Measurements from ENCODE around the gene RAD51B.
A peak's percentile ranks its signal among the peaks of the same experiment; 100 is the strongest.

RAD51B gene

DNA sequence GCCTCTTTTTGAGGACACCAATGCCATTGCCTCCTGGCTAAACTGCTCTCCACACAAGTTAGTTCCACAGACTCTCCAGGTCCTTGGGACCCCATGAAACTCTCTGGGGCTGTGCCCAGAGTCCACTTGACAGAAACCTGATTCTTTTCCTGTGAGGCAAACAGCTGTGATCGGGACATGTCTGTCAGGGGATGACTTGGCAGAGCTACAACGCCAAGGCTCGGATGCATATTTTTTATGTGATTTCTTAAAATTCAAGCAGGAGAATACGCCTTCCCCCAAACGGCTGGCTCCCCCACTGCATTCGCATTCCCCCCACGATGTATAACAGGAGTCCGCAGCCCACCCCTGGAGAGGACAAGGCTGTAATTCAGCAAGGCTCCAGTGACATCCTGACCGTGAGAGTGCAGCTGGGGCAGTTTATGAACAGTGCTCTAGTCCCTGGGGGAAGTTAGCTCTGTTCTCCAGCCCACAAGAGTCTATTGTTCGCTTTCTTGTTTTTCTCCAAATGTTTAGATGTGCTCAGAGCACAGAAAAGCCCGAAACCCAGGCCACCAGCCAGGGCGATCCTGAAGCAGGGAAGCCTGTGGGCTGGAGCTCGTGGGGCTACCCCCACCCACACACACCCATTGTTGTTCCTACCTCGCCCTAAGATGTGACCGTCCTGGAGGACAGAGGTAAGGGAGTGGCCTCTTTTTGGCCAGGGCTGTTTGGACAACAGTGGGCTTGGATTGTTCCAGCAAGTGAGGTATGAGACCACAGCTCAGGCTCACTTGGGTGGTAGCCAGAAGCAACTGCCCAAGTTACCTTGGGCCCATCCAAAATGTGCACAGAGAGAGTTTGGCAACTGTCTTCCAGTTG lies 813.8 kb downstream of the RAD51B start:
- no peaks in the 10 kb centered on the region for H3K9me3 ChIP-seq
- peak overlapping the region; percentile 43 for H3K4me3 ChIP-seq
- H3K4me2 ChIP-seq, result peak overlapping the region; percentile 90
- peaks cover 96% of the 10 kb centered on the region for H3K4me1 ChIP-seq
- no peaks in the 10 kb centered on the region for H4K20me1 ChIP-seq
- peak overlapping the region; percentile 95 for H3K27ac ChIP-seq
- H3K9ac ChIP-seq, result peak overlapping the region; percentile 78
- no peaks in the 10 kb centered on the region for H3K27me3 ChIP-seq
- no peak for TF ChIP-seq Cebpa-rat (IDR thresholded peaks at IDR 0.05)
- H3K36me3 ChIP-seq, result no peaks in the 10 kb centered on the region

DNA sequence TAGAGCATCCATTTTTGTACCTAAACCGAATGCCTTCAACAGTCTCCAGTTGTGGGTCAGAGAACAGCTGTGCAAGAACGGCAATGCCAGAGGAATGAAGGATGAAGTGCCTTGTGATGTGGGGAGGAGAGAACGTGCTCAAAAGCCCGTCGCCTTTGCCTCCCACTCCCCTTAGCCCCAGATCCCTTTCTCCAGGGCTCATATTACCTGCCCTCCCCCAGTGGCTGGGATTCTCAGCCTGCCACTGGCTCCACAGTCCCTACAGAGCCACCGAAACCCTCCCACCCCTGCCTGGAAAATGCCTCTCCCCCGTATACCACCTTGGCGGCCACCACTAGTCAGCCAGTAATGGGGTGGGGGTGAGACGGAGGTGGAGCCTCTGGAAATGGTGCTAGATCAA lies 814.8 kb downstream of the RAD51B start:
- Histone ChIP-seq H3K27me3 (no peaks in the 10 kb centered on the region), H3K27ac (peak overlapping the region; percentile 95), H3K9me3 (0 out of 2 replicates have a peak, but pooled peaks cover 1% of the 10 kb centered on the region), H4K20me1 (no peaks in the 10 kb centered on the region), H3K36me3 (no peaks in the 10 kb centered on the region), H3K4me3 (peak overlapping the region; percentile 43; the same call in 1 of the 2 replicates), H3K4me2 (peak overlapping the region; percentile 90), H3K9ac (peak overlapping the region; percentile 78; the same call in 1 of the 2 replicates), H3K4me1 (peaks cover 96% of the 10 kb centered on the region)
- TF ChIP-seq Cebpa-rat (IDR thresholded peaks at IDR 0.05), result no peak

DNA sequence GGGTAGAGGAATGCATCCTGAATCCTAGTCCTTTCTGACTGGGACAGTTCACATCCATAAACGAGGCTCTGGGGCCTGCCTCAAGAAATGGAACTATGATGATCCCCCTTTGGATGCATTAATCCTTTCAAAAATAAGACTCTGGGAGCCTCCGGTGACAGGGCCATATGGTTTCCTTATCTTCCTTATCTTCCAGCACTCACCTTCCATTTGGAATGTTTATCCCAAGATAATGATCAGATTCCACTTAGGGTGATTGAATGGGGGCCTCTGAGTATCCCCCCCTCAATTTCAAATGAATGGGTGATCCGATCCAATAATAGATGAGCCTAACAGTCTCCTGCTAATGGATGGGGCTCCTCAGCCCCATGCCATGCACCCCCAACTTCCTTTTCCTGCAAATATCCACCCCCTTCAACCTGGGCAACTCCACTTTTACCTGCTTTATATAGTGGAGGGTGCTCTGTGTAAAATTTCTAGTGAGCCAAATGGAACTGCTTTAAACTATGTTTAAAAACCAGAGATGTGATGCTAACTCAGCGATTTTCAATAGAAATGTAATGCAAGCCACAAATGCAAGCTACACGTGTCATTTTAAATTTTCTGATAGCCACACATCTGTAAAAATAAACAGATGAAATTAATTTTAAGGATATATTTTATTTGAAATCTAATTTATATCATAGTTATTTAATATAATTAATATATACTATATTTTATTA lies 815.5 kb downstream of the RAD51B start:
- Histone ChIP-seq H3K27me3 (no peaks in the 10 kb centered on the region), H3K27ac (no peak overlapping the region), H3K4me1 (peaks cover 91% of the 10 kb centered on the region), H3K36me3 (no peaks in the 10 kb centered on the region), H3K9ac (0 out of 2 replicates have a peak overlapping the region, but pooled peaks have one; percentile 78), H4K20me1 (no peaks in the 10 kb centered on the region), H3K4me3 (no peak overlapping the region), H3K9me3 (peaks cover 7% of the 10 kb centered on the region; the same call in 1 of the 2 replicates), H3K4me2 (peak overlapping the region; percentile 90)
- no peak for TF ChIP-seq Cebpa-rat (IDR thresholded peaks at IDR 0.05)

DNA sequence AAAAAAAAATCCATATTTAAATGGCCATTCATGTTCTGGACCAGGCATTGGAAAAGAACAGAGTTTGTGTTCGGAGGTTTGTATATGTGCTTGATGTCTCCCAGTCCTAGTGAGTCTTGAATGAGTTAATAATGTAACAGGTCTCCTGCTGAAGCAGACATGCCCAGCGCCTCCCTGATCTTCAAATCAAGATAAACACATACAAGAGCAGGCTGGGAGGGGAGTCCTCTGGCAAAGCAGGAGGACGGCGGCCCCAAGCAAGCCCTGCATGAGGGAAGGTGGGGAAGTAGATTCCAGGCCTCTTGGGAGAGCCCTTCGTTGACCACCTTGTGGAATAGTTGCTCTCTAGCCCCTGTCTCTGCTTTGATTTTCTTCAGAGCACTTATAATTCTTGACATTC lies 817.0 kb downstream of the RAD51B start:
- Histone ChIP-seq H3K4me1 (peaks cover 76% of the 10 kb centered on the region), H3K27me3 (no peaks in the 10 kb centered on the region), H3K27ac (no peak overlapping the region), H3K4me3 (no peak overlapping the region), H3K9me3 (peaks cover 22% of the 10 kb centered on the region), H3K9ac (no peak overlapping the region), H3K4me2 (no peak overlapping the region), H3K36me3 (0 out of 2 replicates have a peak, but pooled peaks cover 4% of the 10 kb centered on the region), H4K20me1 (no peaks in the 10 kb centered on the region)
- TF ChIP-seq Cebpa-rat (IDR thresholded peaks at IDR 0.05), result no peak

DNA sequence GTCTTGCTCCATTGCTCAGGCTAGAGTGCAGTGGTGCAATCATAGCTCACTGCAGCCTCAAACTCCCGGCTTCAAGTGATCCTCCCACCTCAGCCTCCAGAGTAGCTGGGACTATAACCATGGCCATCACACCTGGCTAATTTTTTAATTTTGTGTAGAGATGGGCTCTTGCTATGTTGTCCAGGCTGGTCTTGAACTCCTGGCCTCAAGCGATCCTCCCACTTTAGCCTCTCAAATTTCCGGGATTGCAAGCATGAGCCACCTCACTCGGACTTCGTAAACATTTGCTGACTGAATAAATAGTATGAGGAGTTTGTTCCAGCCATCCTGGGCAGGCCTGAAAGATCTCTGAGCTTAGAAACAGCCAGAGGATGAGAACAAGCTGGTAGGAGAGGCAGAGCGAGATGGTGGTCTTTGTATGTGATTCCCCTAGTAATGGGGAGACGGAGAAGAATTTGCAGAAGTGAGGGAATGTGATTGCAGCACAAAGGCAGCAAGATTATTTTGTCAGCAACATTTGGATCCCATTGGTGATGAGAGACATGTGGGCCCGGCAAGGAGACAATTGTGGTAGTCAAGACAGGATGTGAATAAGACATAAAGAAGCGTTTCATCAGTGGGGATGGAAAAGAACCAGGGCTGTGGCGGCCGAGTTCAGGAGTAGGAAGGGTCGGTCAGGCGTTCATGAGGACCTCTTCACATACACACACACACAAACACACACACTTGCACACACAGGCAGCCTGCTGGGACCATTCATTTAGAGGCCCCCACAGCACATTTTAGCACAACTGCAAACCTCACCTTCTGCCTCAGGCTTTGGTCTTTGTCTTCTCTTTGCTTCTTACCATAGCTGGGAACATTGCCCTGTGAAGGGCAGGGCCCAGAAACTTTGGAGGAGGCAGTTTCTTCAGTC lies 817.8 kb downstream of the RAD51B start:
- Histone ChIP-seq H3K27ac (peak overlapping the region; percentile 62), H3K4me1 (peaks cover 68% of the 10 kb centered on the region), H3K4me2 (peak overlapping the region; percentile 67), H4K20me1 (no peaks in the 10 kb centered on the region), H3K27me3 (no peaks in the 10 kb centered on the region), H3K9ac (peak overlapping the region; percentile 21; the same call in 1 of the 2 replicates), H3K36me3 (0 out of 2 replicates have a peak, but pooled peaks cover 4% of the 10 kb centered on the region), H3K4me3 (no peak overlapping the region), H3K9me3 (peaks cover 28% of the 10 kb centered on the region)
- TF ChIP-seq Cebpa-rat (IDR thresholded peaks at IDR 0.05), result no peak

DNA sequence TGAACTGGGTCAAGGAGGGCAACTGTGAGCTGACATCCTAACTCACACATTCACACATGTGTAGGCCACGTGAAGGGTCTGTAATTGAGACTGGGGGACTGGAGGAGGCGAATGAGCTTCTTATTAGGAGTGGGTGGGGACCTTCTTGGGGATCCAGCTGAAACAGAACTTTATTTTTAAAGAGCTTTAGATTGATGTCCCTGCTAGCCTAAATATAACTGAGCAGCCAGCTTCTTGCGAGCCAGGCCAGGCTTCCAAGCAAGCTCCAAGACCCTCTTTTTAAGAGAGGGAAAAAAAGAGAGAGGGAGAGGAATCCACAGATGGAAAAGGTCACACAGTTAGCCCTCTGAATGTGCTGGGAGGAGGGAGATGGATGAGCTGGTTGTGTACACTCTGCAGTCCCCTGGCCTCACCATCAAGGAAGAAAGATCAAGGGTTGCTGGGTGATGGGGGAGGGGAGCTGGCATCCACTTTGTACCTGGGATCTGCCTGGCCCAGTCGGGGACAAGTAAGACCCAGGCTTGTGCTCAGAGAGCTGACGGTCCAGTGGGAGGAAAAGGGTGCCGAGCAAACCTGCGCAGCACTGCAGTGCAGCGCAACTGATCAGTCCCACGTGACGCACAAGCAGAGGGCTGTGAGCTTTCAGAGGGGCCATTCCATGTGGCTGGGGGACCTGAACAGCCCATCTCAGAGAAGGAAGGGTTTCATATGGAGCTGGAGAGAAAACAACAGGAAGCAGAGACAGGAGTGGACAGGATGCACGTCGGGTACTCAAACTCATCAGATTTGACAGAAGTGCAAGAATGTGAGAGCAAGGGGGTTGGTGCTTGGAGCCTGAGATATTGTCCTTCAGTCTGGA lies 818.8 kb downstream of the RAD51B start:
- Histone ChIP-seq H3K36me3 (0 out of 2 replicates have a peak, but pooled peaks cover 4% of the 10 kb centered on the region), H4K20me1 (no peaks in the 10 kb centered on the region), H3K9me3 (peaks cover 28% of the 10 kb centered on the region), H3K9ac (peak overlapping the region; percentile 21; the same call in 1 of the 2 replicates), H3K4me1 (peaks cover 58% of the 10 kb centered on the region), H3K4me2 (peak overlapping the region; percentile 67), H3K27me3 (no peaks in the 10 kb centered on the region), H3K27ac (peak overlapping the region; percentile 62), H3K4me3 (no peak overlapping the region)
- no peak for TF ChIP-seq Cebpa-rat (IDR thresholded peaks at IDR 0.05)

DNA sequence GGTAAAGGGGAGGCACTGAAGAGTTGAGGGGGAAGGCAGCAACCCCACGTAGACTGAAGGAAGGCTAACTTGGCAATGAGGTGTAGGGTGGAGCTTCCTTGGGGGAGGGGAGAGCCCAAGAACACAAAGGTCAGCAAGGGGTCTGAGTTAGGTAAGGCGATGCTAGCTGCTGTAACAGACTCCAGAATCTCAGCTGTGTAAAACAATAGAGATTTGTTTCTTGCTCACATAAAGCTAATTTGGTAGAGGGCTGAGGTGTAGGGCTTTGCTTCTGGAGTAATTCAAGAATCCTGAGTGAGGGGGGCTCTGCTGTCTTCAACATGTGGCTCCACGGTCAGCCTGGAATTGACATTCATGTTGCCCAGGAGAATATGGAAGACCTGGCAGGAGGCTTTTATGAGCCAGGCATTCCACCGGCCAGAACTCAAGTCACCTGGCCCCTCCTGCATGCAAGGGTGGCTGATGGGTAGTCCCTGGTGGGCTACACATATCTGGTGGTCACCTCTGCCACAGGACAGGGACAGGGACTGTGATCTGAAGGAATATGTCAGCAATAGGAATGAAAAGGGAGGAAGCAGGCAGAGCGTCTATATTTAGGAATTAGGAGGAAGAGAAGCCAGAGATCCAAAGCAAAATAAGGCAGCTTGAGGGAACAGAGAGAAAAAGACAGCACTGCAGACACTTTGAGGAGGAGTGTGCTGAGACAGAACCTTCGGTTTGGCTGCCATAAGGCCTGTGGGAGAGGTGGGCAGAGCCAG lies 819.6 kb downstream of the RAD51B start:
- Histone ChIP-seq H4K20me1 (no peaks in the 10 kb centered on the region), H3K27ac (peak overlapping the region; percentile 62), H3K27me3 (no peaks in the 10 kb centered on the region), H3K9ac (no peak overlapping the region; the same call in 1 of the 2 replicates), H3K36me3 (0 out of 2 replicates have a peak, but pooled peaks cover 4% of the 10 kb centered on the region), H3K9me3 (peaks cover 35% of the 10 kb centered on the region), H3K4me1 (peaks cover 50% of the 10 kb centered on the region), H3K4me3 (no peak overlapping the region), H3K4me2 (peak overlapping the region; percentile 67)
- no peak for TF ChIP-seq Cebpa-rat (IDR thresholded peaks at IDR 0.05)
